GM12891 (cell line): ENCODE results near the gene STXBP5.

Source experiments
- PAX5 ChIP-seq: IDR thresholded peaks from 2 replicates; pipeline ENCODE4 v1.6.1; 2011; ENCODE audit warnings: low read length, moderate library complexity, mild to moderate bottlenecking; ENCODE audit not compliant: insufficient read depth, severe bottlenecking
- POLR2A ChIP-seq: IDR thresholded peaks from 2 replicates; pipeline ENCODE4 v1.6.1; 2011; ENCODE audit warnings: low read depth, low read length, control low read depth
- POLR2AphosphoS5 ChIP-seq: IDR thresholded peaks from 2 replicates; pipeline ENCODE4 v1.6.1; 2011; ENCODE audit warnings: low read depth, low read length, control low read depth
- TAF1 ChIP-seq: IDR thresholded peaks from 2 replicates; pipeline ENCODE4 v1.6.1; 2011; ENCODE audit warnings: low read depth, low read length, control low read depth

DNA sequence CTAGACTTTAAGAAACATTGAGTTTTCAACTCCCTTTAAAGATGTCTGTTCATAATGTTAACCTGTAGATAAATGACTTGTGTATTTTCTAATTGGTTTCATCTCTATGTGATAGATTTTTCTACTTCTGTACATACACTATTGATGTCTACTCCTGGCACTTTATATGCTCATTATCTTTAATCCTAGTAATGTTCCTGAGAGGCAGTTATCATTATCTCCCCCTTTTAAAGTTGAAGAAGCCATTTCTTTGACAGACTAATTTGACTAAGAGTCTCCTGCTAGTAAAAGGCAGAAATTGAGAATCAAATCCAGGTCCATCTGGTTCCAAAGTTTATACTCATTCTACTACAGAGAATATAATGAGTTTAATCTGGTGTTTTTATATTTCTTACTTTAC lies 167.1 kb downstream of the STXBP5 start:
- TF ChIP-seq TAF1 (no peak), POLR2AphosphoS5 (no peak), POLR2A (no peak), PAX5 (no peak)
